Stimulated activated CD8-positive, alpha-beta memory T cell treated with anti-CD3 and anti-CD28 coated beads, Interleukin-7, amount 100 ng/mL, for 24 hours (primary cell): Measurements from ENCODE around the gene MORN1.

Experiments
- DNase-seq: peaks from one replicate; pipeline ENCODE4 v3.0.0-alpha.2; 2020; ENCODE audit warnings: low read depth

MORN1 gene

GRCh38 chr1:2372551-2373490, 18.5 kb downstream of the MORN1 start:
- no peak for DNase-seq

GRCh38 chr1:2368053-2368744, 23.2 kb downstream of the MORN1 start:
- no peak for DNase-seq

GRCh38 chr1:2363847-2364513, 27.4 kb downstream of the MORN1 start:
- DNase-seq: no peak

GRCh38 chr1:2360588-2361364, 30.6 kb downstream of the MORN1 start:
- no peak for DNase-seq

- DNase-seq: no peak
Observed at GRCh38 chr1:2358651-2359640, 32.4 kb downstream of the MORN1 start.

GRCh38 chr1:2358072-2358471, 33.3 kb downstream of the MORN1 start:
- no peak for DNase-seq

GRCh38 chr1:2356911-2357845, 34.2 kb downstream of the MORN1 start:
- DNase-seq: no peak

- no peak for DNase-seq
Observed at GRCh38 chr1:2356401-2356800, 35.0 kb downstream of the MORN1 start.

GRCh38 chr1:2355373-2356261, 35.7 kb downstream of the MORN1 start:
- no peak for DNase-seq

- DNase-seq: no peak
Observed at GRCh38 chr1:2354511-2355372, 36.6 kb downstream of the MORN1 start.

GRCh38 chr1:2353551-2354438, 37.6 kb downstream of the MORN1 start:
- no peak for DNase-seq

GRCh38 chr1:2352897-2353550, 38.3 kb downstream of the MORN1 start:
- no peak for DNase-seq

GRCh38 chr1:2352341-2352896, 38.9 kb downstream of the MORN1 start:
- DNase-seq: no peak

- no peak for DNase-seq
Observed at GRCh38 chr1:2351723-2352122, 39.6 kb downstream of the MORN1 start.

- no peak for DNase-seq
Observed at GRCh38 chr1:2350911-2351655, 40.3 kb downstream of the MORN1 start.
